Loucy (cell line): Measurements from ENCODE around the gene ABLIM1.

ENCODE experiments used
- CTCF ChIP-seq: fragments of 200-600 bp; sonication (generic); conservative IDR thresholded peaks from 2 replicates; pipeline ENCODE4 v1.5.1; 2014; ENCODE audit warnings: mild to moderate bottlenecking, antibody characterized with exemption, low read length
- EZH2phosphoT487 ChIP-seq: fragments of 200-600 bp; IDR thresholded peaks from 2 replicates; pipeline ENCODE4 v1.6.1; 2018; ENCODE audit warnings: antibody characterized with exemption, mild to moderate bottlenecking, moderate library complexity, borderline replicate concordance

- TF ChIP-seq CTCF (no peak), EZH2phosphoT487 (no peak)
These were observed 25.5 kb upstream of the ABLIM1 start for GRCh38 chr10:114683593-114683992.
